ENCODE results near the gene MFGE8.

Gene MFGE8

DNA sequence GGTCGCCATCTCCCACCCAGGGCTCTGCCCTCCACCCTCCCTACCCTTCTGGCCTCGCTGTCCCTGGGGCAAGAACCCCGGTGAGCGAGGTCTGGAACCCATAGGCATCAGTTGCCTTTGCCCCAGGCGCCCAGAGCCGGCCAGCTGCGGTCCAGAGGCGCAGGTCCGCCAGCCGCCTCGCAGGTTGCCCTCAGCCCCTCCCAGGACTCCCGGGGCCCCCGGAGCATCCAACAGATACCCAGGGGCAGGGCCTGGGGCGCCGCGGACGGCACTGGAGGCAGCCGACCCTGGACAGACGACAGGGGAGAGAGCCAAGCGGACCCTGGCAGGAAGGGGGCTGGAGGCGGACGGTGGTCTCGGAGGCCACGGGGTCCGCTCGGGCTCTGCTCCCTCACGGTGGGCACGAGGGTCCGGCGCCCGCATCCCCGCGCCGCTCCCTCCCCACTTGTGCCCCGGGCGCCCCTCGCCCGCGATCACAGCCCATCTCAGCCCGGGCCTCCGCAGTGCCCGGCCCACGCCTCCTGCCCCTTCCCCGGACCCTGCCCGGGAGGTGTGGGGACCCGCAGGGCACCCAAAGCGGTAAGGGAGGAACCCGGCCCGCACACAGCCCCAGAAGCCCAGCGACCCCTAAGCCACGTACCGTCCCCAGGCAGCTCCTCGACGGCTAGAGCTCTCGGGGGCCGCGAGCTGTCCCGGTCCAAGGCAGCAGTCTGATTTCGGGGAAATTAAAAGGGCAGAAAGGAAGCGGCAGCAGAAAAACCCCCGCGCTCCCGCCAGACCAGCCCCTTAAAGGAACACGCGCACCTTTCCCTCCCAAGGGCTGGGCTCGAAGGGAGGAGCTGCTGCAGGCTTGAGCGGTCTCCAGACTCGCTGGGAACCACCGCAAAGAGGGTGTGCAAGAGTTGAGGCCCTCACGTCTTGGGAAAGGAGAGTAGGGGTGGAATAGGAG is 18.1 kb downstream of the MFGE8 start, which contains the start of gene HAPLN3:
Gene HAPLN3 (minus strand): TSS at position 726 of the 949 bp plus-strand sequence. CDS start 8,246 bp downstream, outside the sequence.
- H4K91ac ChIP-seq (ENCODE audit: low read length): no peak within 1 kb of the TSS
- no peak within 1 kb of the TSS for H3K27ac ChIP-seq (ENCODE audit: low read length, poor library complexity, severe bottlenecking)
- no peak within 1 kb of the TSS for H3K14ac ChIP-seq (ENCODE audit: low read length in 2 of 2)
- peak within 1 kb of the TSS; percentile 95 for H3K4me2 ChIP-seq (ENCODE audit: low read length, poor library complexity, severe bottlenecking)
- peaks cover 14 to 27% of the 10 kb centered on the region in 2 experiments for H3K27me3 ChIP-seq (ENCODE audit: control insufficient read depth in 1 of 2, insufficient read depth in 1 of 2, low read length in 2 of 2)
- H3K9me3 ChIP-seq (ENCODE audit: control insufficient read depth, low read length): no peaks in the 10 kb centered on the region
- H3K4ac ChIP-seq (ENCODE audit: low read depth in 1 of 2, low read length in 2 of 2): no peak within 1 kb of the TSS
- no peaks in the 10 kb centered on the region for H3K79me1 ChIP-seq (replicated peaks; ENCODE audit: low read length, poor library complexity, severe bottlenecking)
- peak within 1 kb of the TSS; percentile 58 for H3K9ac ChIP-seq (ENCODE audit: low read length)
- peak; percentile 29 for DNase-seq
- H3K18ac ChIP-seq (ENCODE audit: low read depth in 1 of 2, low read length in 2 of 2): peak within 1 kb of the TSS; percentile 11 to 39
- no peak within 1 kb of the TSS for H2BK120ac ChIP-seq (ENCODE audit: low read depth, low read length)
- H3K23ac ChIP-seq (ENCODE audit: low read length in 2 of 2): peak within 1 kb of the TSS in 1 of 2 experiments; percentile 43
- no peak within 1 kb of the TSS for H2BK5ac ChIP-seq (ENCODE audit: low read depth, low read length, poor library complexity, severe bottlenecking)
- 2% methylated on average over 51 of the region's 70 CpGs for WGBS
- H3K4me3 ChIP-seq (ENCODE audit: insufficient read depth in 1 of 2, low read depth in 1 of 2, low read length in 2 of 2): peak within 1 kb of the TSS; percentile 57 to 72
- H2AK5ac ChIP-seq (ENCODE audit: low read length, severe bottlenecking): no peak within 1 kb of the TSS
- H4K8ac ChIP-seq (ENCODE audit: low read length): no peak within 1 kb of the TSS
- H2AFZ ChIP-seq (ENCODE audit: low read depth, low read length): peak within 1 kb of the TSS; percentile 21
- peaks cover 0 to 16% of the 10 kb centered on the region in 2 experiments for H3K36me3 ChIP-seq (ENCODE audit: control insufficient read depth in 1 of 2, insufficient read depth in 2 of 2, low read depth in 1 of 2, low read length in 2 of 2)
- peaks cover 29% of the 10 kb centered on the region for H3K4me1 ChIP-seq (ENCODE audit: control insufficient read depth, insufficient read depth, low read depth, low read length)
- no peak within 1 kb of the TSS for H2BK12ac ChIP-seq (ENCODE audit: low read length in 2 of 2)
- peak within 1 kb of the TSS; percentile 60 for H2BK15ac ChIP-seq (ENCODE audit: low read depth, poor library complexity, severe bottlenecking)

DNA sequence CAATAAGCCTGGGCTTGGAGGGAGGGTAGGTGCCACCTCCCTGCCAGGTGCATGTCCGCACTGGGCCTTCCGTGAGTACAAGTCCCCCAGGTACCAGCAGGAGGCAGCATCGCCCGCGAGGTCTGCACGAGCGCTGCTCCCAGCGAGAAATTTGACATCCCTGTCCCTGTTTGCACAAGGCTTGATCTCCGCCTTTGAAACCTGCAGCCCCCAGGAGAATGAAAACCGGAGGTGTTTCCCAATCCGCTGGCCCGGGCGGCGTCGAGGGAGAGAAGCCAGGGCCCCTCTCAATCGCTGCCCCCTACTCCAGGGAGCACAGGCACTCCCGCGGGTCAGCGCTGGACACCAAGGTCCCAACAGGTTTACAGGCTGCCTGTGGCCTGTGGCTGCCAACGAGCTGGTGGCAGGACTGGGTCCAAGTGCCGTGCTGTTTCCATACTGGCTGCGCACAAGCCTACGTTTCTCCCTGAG is 18.8 kb downstream of the MFGE8 start:
- no peak overlapping the region for H3K23ac ChIP-seq (ENCODE audit: low read length in 2 of 2)
- H3K14ac ChIP-seq (ENCODE audit: low read length in 2 of 2): no peak overlapping the region
- no peak overlapping the region for H3K27ac ChIP-seq (ENCODE audit: low read length, poor library complexity, severe bottlenecking)
- 3% methylated on average over 23 of the region's 23 CpGs for WGBS
- H3K4me2 ChIP-seq (ENCODE audit: low read length, poor library complexity, severe bottlenecking): peak overlapping the region; percentile 95
- H2BK15ac ChIP-seq (ENCODE audit: low read depth, poor library complexity, severe bottlenecking): no peak overlapping the region
- H2AFZ ChIP-seq (ENCODE audit: low read depth, low read length): no peak overlapping the region
- no peaks in the 10 kb centered on the region for H3K79me1 ChIP-seq (replicated peaks; ENCODE audit: low read length, poor library complexity, severe bottlenecking)
- H2AK5ac ChIP-seq (ENCODE audit: low read length, severe bottlenecking): no peak overlapping the region
- H3K27me3 ChIP-seq (ENCODE audit: control insufficient read depth in 1 of 2, insufficient read depth in 1 of 2, low read length in 2 of 2): peaks cover 14 to 27% of the 10 kb centered on the region in 2 experiments
- no peak overlapping the region for H4K8ac ChIP-seq (ENCODE audit: low read length)
- no peaks in the 10 kb centered on the region for H3K9me3 ChIP-seq (ENCODE audit: control insufficient read depth, low read length)
- H4K91ac ChIP-seq (ENCODE audit: low read length): no peak overlapping the region
- H3K9ac ChIP-seq (ENCODE audit: low read length): no peak overlapping the region
- H2BK120ac ChIP-seq (ENCODE audit: low read depth, low read length): no peak overlapping the region
- DNase-seq: peak; percentile 26
- H3K4me3 ChIP-seq (ENCODE audit: insufficient read depth in 1 of 2, low read depth in 1 of 2, low read length in 2 of 2): peak overlapping the region in 1 of 2 experiments; percentile 72
- peaks cover 29% of the 10 kb centered on the region for H3K4me1 ChIP-seq (ENCODE audit: control insufficient read depth, insufficient read depth, low read depth, low read length)
- H3K4ac ChIP-seq (ENCODE audit: low read depth in 1 of 2, low read length in 2 of 2): no peak overlapping the region
- H3K18ac ChIP-seq (ENCODE audit: low read depth in 1 of 2, low read length in 2 of 2): no peak overlapping the region
- H2BK5ac ChIP-seq (ENCODE audit: low read depth, low read length, poor library complexity, severe bottlenecking): no peak overlapping the region
- no peak overlapping the region for H2BK12ac ChIP-seq (ENCODE audit: low read length in 2 of 2)
- peaks cover 0 to 13% of the 10 kb centered on the region in 2 experiments for H3K36me3 ChIP-seq (ENCODE audit: control insufficient read depth in 1 of 2, insufficient read depth in 2 of 2, low read depth in 1 of 2, low read length in 2 of 2)

DNA sequence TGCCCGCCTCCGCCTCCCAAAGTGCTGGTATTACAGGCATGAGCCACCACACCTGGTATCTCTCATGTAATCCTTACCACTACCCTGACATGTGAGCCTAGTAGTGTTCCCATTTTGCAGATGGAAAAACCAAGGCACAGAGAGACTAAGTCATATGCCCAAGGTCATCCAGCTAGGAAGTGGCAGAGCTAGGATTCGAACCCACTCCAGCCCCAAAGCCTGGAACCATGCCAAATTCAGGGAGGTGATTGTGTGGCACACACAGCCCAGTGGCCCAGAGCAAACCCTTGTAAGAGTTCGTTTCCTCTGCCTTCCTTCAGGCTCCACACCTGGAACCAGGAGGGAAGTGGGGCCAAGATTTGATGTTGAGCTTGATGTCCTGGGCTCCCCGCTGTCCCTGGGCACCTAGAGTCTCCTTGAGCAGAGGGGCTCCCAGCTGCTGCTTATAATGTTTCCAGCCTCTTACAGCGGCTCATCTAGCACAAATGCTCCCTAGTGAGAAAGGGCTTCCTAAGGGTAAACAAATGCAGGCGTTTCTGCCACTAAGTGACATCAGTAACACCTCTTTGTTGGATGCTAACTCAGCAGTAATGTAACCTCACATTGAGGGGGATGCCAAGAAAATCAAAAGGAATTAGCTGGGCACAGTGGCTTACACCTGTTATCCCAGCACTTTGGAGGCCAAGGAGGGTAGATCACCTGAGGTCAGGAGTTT is 21.5 kb downstream of the MFGE8 start:
- Histone ChIP-seq H3K4me3 (ENCODE audit: insufficient read depth in 1 of 2, low read depth in 1 of 2, low read length in 2 of 2) (no peak overlapping the region), H2BK120ac (ENCODE audit: low read depth, low read length) (no peak overlapping the region), H3K18ac (ENCODE audit: low read depth in 1 of 2, low read length in 2 of 2) (no peak overlapping the region), H2BK15ac (ENCODE audit: low read depth, poor library complexity, severe bottlenecking) (no peak overlapping the region), H3K4me2 (ENCODE audit: low read length, poor library complexity, severe bottlenecking) (no peak overlapping the region), H3K14ac (ENCODE audit: low read length in 2 of 2) (no peak overlapping the region), H3K4ac (ENCODE audit: low read depth in 1 of 2, low read length in 2 of 2) (no peak overlapping the region), H3K4me1 (ENCODE audit: control insufficient read depth, insufficient read depth, low read depth, low read length) (peaks cover 17% of the 10 kb centered on the region), H2BK5ac (ENCODE audit: low read depth, low read length, poor library complexity, severe bottlenecking) (no peak overlapping the region), H3K79me1 (replicated peaks; ENCODE audit: low read length, poor library complexity, severe bottlenecking) (no peaks in the 10 kb centered on the region), H2AK5ac (ENCODE audit: low read length, severe bottlenecking) (no peak overlapping the region), H3K9me3 (ENCODE audit: control insufficient read depth, low read length) (no peaks in the 10 kb centered on the region), H3K27me3 (ENCODE audit: control insufficient read depth in 1 of 2, insufficient read depth in 1 of 2, low read length in 2 of 2) (peaks cover 14 to 27% of the 10 kb centered on the region in 2 experiments), H2BK12ac (ENCODE audit: low read length in 2 of 2) (no peak overlapping the region), H3K23ac (ENCODE audit: low read length in 2 of 2) (no peak overlapping the region), H3K9ac (ENCODE audit: low read length) (no peak overlapping the region), H3K27ac (ENCODE audit: low read length, poor library complexity, severe bottlenecking) (no peak overlapping the region), H2AFZ (ENCODE audit: low read depth, low read length) (no peak overlapping the region), H3K36me3 (ENCODE audit: control insufficient read depth in 1 of 2, insufficient read depth in 2 of 2, low read depth in 1 of 2, low read length in 2 of 2) (peaks cover 0 to 5% of the 10 kb centered on the region in 2 experiments), H4K8ac (ENCODE audit: low read length) (no peak overlapping the region), H4K91ac (ENCODE audit: low read length) (no peak overlapping the region)
- WGBS: 77% methylated on average over 7 of the region's 7 CpGs
- no peak for DNase-seq

DNA sequence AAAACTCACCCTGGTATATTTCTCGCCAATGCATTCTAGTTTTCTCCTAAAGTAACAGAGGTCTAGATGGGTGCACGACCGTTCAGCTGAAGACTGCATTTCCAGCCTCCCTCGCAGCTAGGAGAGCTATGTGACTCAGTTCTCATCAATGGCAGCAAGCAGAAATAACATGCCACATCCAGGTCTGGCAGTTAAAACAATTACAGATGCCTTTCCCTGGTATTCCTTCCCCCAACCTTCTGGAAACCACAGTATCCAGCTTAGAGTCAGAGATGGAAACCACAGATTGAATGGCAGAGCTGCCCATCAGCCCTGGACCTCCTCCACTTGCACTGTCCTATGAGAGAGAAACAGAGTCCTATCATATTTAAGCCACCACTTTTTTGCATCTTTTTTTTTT is 22.7 kb downstream of the MFGE8 start:
- no peak overlapping the region for H3K9ac ChIP-seq (ENCODE audit: low read length)
- H3K18ac ChIP-seq (ENCODE audit: low read depth in 1 of 2, low read length in 2 of 2): no peak overlapping the region
- H2AFZ ChIP-seq (ENCODE audit: low read depth, low read length): no peak overlapping the region
- no peak overlapping the region for H2BK120ac ChIP-seq (ENCODE audit: low read depth, low read length)
- peaks cover 13% of the 10 kb centered on the region for H3K4me1 ChIP-seq (ENCODE audit: control insufficient read depth, insufficient read depth, low read depth, low read length)
- DNase-seq: no peak
- no peak overlapping the region for H3K4me3 ChIP-seq (ENCODE audit: insufficient read depth in 1 of 2, low read depth in 1 of 2, low read length in 2 of 2)
- no peak overlapping the region for H4K8ac ChIP-seq (ENCODE audit: low read length)
- peaks cover 12 to 20% of the 10 kb centered on the region in 2 experiments for H3K27me3 ChIP-seq (ENCODE audit: control insufficient read depth in 1 of 2, insufficient read depth in 1 of 2, low read length in 2 of 2)
- H2AK5ac ChIP-seq (ENCODE audit: low read length, severe bottlenecking): no peak overlapping the region
- no peak overlapping the region for H2BK5ac ChIP-seq (ENCODE audit: low read depth, low read length, poor library complexity, severe bottlenecking)
- 83% methylated on average over 4 of the region's 4 CpGs for WGBS
- no peaks in the 10 kb centered on the region for H3K79me1 ChIP-seq (replicated peaks; ENCODE audit: low read length, poor library complexity, severe bottlenecking)
- no peaks in the 10 kb centered on the region for H3K9me3 ChIP-seq (ENCODE audit: control insufficient read depth, low read length)
- H3K23ac ChIP-seq (ENCODE audit: low read length in 2 of 2): no peak overlapping the region
- H3K36me3 ChIP-seq (ENCODE audit: control insufficient read depth in 1 of 2, insufficient read depth in 2 of 2, low read depth in 1 of 2, low read length in 2 of 2): no peaks in the 10 kb centered on the region
- H2BK15ac ChIP-seq (ENCODE audit: low read depth, poor library complexity, severe bottlenecking): no peak overlapping the region
- no peak overlapping the region for H3K14ac ChIP-seq (ENCODE audit: low read length in 2 of 2)
- no peak overlapping the region for H3K4me2 ChIP-seq (ENCODE audit: low read length, poor library complexity, severe bottlenecking)
- no peak overlapping the region for H2BK12ac ChIP-seq (ENCODE audit: low read length in 2 of 2)
- H3K4ac ChIP-seq (ENCODE audit: low read depth in 1 of 2, low read length in 2 of 2): no peak overlapping the region
- H4K91ac ChIP-seq (ENCODE audit: low read length): no peak overlapping the region
- H3K27ac ChIP-seq (ENCODE audit: low read length, poor library complexity, severe bottlenecking): no peak overlapping the region
